Naive thymus-derived CD8-positive, alpha-beta T cell (primary cell): Measurements from ENCODE around the gene BABAM1. TPM values are rescaled to one million over a fixed set of nuclear protein-coding genes. Genes with fewer than 3 reads are reported as not detected.

ENCODE experiments used
- ATAC-seq, 2 donors: fragments of 150-1000 bp; cut with Tn5 transposase in 1 of 2; sonication (Bioruptor Pico), chemical (Tn5 transposase) in 1 of 2; 1 replicate in 1 of 2; 2 replicates in 1 of 2; pipeline ENCODE4 v1.10.0; 2021; ENCODE audit warnings: mild to moderate bottlenecking in 2 of 2, moderate library complexity in 2 of 2
- POLR2A ChIA-PET: fragments of 350-600 bp; sonication (Branson Sonifier 250); formaldehyde crosslinking; loops from one replicate; lab custom pipeline; 2021; ENCODE audit warnings: antibody characterized with exemption; lab: Charles Lee
- DNase-seq, 10 donors: peaks; one replicate each; pipeline versions ENCODE4 v3.0.0 to v3.0.0-alpha.2; 2020 to 2022
- H3K27ac Mint-ChIP-seq, 10 donors: one replicate each; pipeline ENCODE4 v1.8.0; 2020 to 2022; ENCODE audit warnings: mild to moderate bottlenecking in 10 of 10, mixed read lengths in 10 of 10, moderate library complexity in 4 of 10, inconsistent platforms in 1 of 10
- H3K27me3 Mint-ChIP-seq, 5 donors: one replicate each; pipeline ENCODE4 v1.8.0; 2021 to 2022; ENCODE audit warnings: mixed read lengths in 5 of 5
- H3K36me3 Mint-ChIP-seq, 3 donors: one replicate each; pipeline ENCODE4 v1.8.0; 2020 to 2022; ENCODE audit warnings: mixed read lengths in 3 of 3, mild to moderate bottlenecking in 2 of 3, inconsistent platforms in 1 of 3
- H3K4me1 Mint-ChIP-seq, 4 donors: one replicate each; pipeline ENCODE4 v1.8.0; 2021 to 2022; ENCODE audit warnings: mixed read lengths in 4 of 4
- H3K4me3 Mint-ChIP-seq, 10 donors: one replicate each; pipeline ENCODE4 v1.8.0; 2020 to 2022; ENCODE audit warnings: mild to moderate bottlenecking in 10 of 10, mixed read lengths in 10 of 10, moderate library complexity in 6 of 10, inconsistent platforms in 1 of 10
- H3K9me3 Mint-ChIP-seq, 9 donors: one replicate each; pipeline ENCODE4 v1.8.0; 2020 to 2022; ENCODE audit warnings: mixed read lengths in 9 of 9, mild to moderate bottlenecking in 3 of 9, inconsistent platforms in 1 of 9, moderate library complexity in 1 of 9
- polyA plus RNA-seq, 3 donors: library from polyadenylated mRNA; unstranded; fragments of 300-500 nt; fragmentation: Illumina TruSeq; gene quantifications; one replicate each; pipeline ENCODE4 v1.2.3, GENCODE V29; 2021
- total RNA-seq, 8 experiments: library from RNA in 2 of 8; stranded (reverse) in 2 of 8; gene quantifications; one replicate each; pipeline ENCODE4 v1.2.3 and lab custom pipeline; 2021 to 2026

The BABAM1 gene
- total and polyA plus RNA-seq, 5 experiments from 2014 or later: 102 to 106 (median 105) TPM

DNA sequence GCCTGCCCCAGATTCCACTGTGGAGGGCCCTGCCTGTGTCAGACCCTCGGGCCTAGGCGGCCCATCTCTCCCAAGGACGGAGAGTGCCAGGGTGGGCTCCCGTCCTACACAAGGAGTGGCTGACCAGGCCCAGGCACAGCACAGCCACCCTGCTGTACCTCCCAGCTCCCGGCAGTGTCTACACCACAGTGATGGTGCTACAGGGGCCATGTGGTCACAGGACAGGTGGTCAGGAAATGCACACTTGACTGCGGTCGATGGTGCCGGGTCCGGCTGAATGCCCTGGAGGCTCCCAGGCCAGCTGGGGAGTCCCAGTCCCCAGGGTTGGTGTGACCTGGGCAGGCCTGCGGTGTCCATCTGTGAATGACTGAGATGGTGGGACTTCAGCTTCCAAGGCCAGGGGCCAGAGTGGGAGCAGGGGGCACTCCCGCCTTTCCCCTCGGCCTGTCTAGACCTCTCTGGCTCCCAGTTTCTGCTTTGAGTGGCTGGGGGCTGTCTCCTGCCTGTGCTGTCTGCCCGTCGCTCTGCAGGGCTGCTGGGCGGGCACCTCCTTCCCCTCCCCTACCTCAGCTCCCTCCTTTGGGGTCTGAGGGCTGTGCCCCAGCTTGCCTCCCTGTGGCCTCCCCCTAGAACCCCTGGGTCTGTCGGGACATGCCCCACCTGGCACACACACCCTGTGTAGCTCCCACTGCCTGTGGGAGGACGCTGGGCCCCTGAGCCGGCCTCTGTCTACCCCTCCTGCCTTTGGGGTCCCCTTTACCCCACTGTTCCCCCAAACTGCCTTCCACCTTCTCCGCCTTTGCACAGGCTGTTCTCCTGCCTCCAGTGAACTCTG is 54.6 kb downstream of the BABAM1 start:
- no peak for ATAC-seq
- Mint-ChIP-seq H3K4me1 (peaks cover 1 to 14% (median 9%) of the 10 kb centered on the region in 4 donors), H3K4me3 (peak overlapping the region in 1 of 10 donors; percentile 26), H3K27ac (peak overlapping the region in 3 of 10 donors; percentile 38 to 73 (median 57)), H3K9me3 (no peaks in the 10 kb centered on the region), H3K36me3 (peaks cover 0 to 44% (median 3%) of the 10 kb centered on the region in 3 donors), H3K27me3 (no peaks in the 10 kb centered on the region)
- POLR2A ChIA-PET: interaction anchor here (0.6 to 1.2 kb wide), 6 partner anchors 8 to 24 kb away, joined by 3 to 4 read pairs (median 3); partner anchors contain the start of genes ANO8 and DDA1
- DNase-seq: no peak

DNA sequence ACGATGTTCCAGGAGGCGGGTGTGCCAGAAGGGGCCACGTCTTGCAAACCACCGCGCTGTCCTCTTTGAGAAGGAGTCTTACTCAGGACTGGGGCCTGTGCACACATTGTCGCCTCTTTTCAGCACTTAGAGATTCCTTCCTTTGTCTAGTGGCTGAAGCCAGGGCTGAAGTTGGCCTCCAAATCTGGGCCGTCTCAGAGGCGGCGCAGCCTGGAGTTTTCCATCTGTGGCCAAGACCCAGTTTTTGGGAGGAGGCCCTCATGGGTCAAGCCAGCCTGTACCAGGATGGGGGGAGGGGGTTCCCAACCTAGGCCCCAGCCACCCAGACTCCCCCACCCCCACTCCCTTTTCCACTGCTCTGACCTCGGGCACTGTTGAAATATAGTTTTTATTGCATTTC is 55.6 kb downstream of the BABAM1 start:
- no peaks in the 10 kb centered on the region for H3K27me3 Mint-ChIP-seq
- DNase-seq: no peak
- POLR2A ChIA-PET: interaction anchor here (1.2 kb wide), 2 partner anchors 9 to 11 kb away, joined by 3 read pairs; no protein-coding TSS in a partner anchor
- peaks cover 1 to 14% (median 12%) of the 10 kb centered on the region in 4 donors for H3K4me1 Mint-ChIP-seq
- peaks cover 0 to 35% (median 3%) of the 10 kb centered on the region in 3 donors for H3K36me3 Mint-ChIP-seq
- peak overlapping the region in 3 of 10 donors; percentile 40 to 88 (median 57) for H3K27ac Mint-ChIP-seq
- ATAC-seq: no peak
- peak overlapping the region in 6 of 10 donors; percentile 13 to 74 (median 64) for H3K4me3 Mint-ChIP-seq
- no peaks in the 10 kb centered on the region for H3K9me3 Mint-ChIP-seq

DNA sequence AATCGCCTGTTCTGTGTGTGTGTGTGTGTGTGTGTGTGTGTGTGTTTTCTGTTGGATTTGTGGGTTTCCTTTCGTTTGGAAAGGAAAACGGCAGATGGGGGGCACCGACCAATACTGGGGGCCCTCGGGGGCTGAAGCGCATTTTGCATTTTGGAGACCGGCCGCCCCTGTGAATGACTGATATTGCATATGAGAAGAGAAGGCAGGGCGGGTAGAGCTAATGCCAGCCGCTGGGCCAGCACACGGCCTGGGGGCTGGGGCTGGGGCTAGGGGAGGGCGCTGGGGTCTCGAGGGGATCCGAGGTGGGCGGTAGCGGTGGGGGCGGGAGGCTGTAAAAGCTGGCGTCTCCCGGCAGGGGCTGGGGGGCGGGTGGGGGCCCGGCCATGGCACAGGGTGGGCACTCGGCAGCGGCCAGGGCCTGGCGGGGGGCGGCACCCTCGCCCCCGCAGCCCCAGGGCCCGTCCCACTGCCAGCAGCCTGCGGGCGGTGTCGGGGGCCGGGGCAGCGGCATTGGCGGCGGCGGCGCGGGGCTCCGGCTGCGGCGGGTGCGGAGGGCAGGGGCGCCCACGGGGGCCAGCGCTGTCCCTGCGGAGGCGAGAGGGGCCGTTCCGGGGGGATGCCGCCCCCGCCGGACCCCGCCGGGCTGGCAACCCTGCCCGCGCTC is 56.2 kb downstream of the BABAM1 start:
- Mint-ChIP-seq H3K9me3 (no peaks in the 10 kb centered on the region), H3K4me3 (peak overlapping the region in 9 of 10 donors; percentile 5 to 74 (median 37)), H3K27me3 (no peaks in the 10 kb centered on the region), H3K4me1 (peaks cover 1 to 14% (median 12%) of the 10 kb centered on the region in 4 donors), H3K27ac (peak overlapping the region in 3 of 10 donors; percentile 42 to 88 (median 57)), H3K36me3 (peaks cover 0 to 30% (median 3%) of the 10 kb centered on the region in 3 donors)
- POLR2A ChIA-PET: interaction anchor here (0.6 to 1.8 kb wide), 4 partner anchors 10 to 98 kb away, joined by 3 to 8 read pairs (median 3); partner anchors contain the start of gene DDA1
- ATAC-seq: peak; percentile 16 to 31
- no peak for DNase-seq

DNA sequence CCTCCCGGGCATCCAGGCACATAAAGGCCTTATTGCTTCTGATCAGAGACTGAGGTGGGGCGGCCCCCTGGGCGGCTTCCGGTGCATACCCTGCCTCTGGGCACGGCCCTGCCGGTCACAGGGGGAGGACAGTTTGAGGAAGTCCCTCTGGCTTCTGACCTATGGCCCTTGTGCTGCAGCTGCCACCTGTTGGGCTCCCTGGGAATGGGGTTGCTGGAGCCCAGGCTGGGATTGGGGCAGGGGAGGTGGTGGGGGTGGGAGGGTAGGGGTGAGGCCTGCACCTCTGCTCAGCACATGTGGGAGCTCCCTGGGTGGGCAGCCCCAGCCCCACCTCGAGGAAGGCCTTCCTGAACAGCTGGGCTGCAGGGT is 56.7 kb downstream of the BABAM1 start:
- POLR2A ChIA-PET: interaction anchor here (1.8 kb wide), 1 partner anchor 15 kb away, joined by 8 read pairs; the partner anchor contains the start of gene DDA1

DNA sequence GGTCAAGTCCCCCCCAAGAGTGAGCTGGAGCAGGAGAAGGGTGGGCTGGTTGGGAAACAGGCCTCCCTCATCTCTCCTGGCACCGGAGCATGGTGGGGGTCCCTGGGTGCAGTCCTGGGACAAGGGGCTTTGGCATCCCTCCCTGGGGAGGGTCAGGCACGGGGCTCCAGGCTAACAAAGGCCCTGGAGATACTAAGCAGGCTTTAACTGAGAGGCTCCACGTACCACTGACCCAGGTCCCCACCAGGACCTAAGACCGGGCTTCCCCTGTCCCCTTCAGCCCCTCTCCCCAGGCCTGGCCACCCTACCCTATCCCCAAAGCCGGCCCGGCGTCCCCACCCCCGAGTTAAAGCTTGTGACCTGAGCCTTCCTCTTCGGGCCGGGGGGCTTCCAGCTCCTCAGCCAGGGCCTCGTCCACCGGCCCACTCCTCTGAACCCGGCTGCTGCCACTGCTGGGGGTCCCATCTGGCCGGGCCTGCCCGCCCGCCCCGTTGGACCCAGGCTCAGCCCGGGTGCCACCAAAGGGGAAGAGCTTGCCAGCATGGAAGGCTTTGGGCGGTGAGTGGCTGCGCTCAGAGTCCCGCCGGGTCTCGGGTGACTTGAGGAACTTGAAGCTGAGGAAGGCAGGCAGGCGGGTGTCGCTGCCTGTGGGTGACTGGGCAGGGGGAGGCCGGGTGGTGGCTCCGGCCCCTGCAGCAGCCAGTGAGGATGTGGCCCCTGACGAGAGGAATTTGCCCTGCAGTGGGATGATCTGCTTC is 57.3 kb downstream of the BABAM1 start:
- H3K9me3 Mint-ChIP-seq: no peaks in the 10 kb centered on the region
- H3K4me1 Mint-ChIP-seq: peaks cover 1 to 19% (median 12%) of the 10 kb centered on the region in 4 donors
- POLR2A ChIA-PET: interaction anchor here (0.6 to 1.8 kb wide), 5 partner anchors 9 to 1076 kb away, joined by 3 to 8 read pairs (median 3); partner anchors contain the start of genes ANO8, DDA1 and MRPL34
- H3K27ac Mint-ChIP-seq: no peak overlapping the region
- H3K4me3 Mint-ChIP-seq: no peak overlapping the region
- ATAC-seq (no peak), DNase-seq (no peak)
- peaks cover 0 to 23% (median 3%) of the 10 kb centered on the region in 3 donors for H3K36me3 Mint-ChIP-seq
- no peaks in the 10 kb centered on the region for H3K27me3 Mint-ChIP-seq

More for the DNA sequence above, 56.7 kb downstream of the BABAM1 start:
- DNase-seq (peak in 2 of 10 donors; percentile 24 to 67), ATAC-seq (peak; percentile 28 to 32)
- Mint-ChIP-seq H3K9me3 (no peaks in the 10 kb centered on the region), H3K36me3 (peaks cover 0 to 28% (median 3%) of the 10 kb centered on the region in 3 donors), H3K4me1 (peaks cover 1 to 15% (median 12%) of the 10 kb centered on the region in 4 donors), H3K27ac (peak overlapping the region in 1 of 10 donors; percentile 63), H3K4me3 (peak overlapping the region in 2 of 10 donors; percentile 47 to 58), H3K27me3 (no peaks in the 10 kb centered on the region)

DNA sequence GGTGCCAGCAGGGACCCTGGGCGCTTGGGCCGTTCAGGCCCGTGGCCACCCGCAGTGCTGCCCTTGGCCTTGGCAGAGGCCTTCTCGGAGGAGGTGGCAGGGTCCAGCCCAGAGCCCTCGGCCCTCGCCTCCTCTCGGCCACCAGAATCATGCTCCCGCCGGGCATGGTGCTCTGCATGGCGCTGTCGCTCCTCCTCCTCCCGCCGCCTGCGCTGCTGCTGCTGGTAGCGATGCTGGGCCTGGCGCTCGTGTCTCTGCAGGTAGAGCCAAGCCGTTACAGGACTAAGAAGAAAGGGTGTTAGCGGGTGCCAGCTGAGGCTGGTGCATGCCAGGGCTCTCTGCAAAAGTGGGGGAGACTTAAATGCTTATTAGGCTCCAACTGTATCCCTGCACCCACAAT is 57.9 kb downstream of the BABAM1 start:
- Mint-ChIP-seq H3K4me1 (peaks cover 1 to 25% (median 14%) of the 10 kb centered on the region in 4 donors), H3K9me3 (no peaks in the 10 kb centered on the region), H3K27ac (peak overlapping the region in 1 of 10 donors; percentile 15), H3K36me3 (peaks cover 0 to 17% (median 1%) of the 10 kb centered on the region in 3 donors), H3K27me3 (no peaks in the 10 kb centered on the region), H3K4me3 (no peak overlapping the region)
- ATAC-seq (no peak), DNase-seq (no peak)
- POLR2A ChIA-PET: interaction anchor here (0.6 to 1.8 kb wide), 5 partner anchors 8 to 1077 kb away, joined by 3 to 8 read pairs (median 3); partner anchors contain the start of genes ANO8, DDA1 and MRPL34

DNA sequence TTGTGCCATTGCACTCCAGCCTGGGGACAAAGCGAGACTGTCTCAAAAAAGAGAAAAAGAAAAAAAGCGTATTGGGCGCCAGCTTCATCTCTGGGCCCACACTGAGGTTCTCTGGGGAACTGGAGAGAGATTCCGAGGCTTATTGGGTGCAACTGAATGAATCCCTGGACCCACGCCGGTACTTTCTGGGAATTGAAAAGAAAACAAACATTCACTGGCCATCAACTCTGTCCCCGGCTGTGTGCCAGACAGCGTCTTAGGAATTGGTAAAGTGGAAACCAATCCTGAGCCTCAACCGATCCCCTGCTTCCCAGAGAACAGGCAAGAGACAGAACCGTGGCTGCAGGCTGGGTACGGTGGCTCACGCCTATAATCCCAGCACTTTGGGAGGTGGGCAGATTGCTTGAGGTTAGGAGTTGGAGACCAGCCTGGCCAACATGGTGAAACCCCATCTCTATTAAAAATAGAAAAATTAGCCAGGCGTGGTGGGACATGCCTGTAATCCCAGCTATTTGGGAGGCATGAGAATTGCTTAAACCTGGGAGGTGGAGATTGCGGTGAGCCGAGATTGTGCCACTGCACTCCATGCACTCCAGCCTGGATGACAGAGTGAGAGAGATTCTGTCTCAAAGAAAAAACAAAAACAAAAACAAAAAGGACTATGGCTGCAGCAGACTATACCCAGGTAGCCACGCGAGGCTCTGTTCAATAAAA is 58.8 kb downstream of the BABAM1 start:
- Mint-ChIP-seq H3K4me3 (no peak overlapping the region), H3K27me3 (no peaks in the 10 kb centered on the region), H3K9me3 (no peaks in the 10 kb centered on the region), H3K27ac (peak overlapping the region in 2 of 10 donors; percentile 18 to 29), H3K4me1 (peaks cover 7 to 30% (median 19%) of the 10 kb centered on the region in 4 donors), H3K36me3 (peaks cover 0 to 8% (median 0%) of the 10 kb centered on the region in 3 donors)
- DNase-seq (no peak), ATAC-seq (no peak)
- POLR2A ChIA-PET: interaction anchor here (0.6 to 3.2 kb wide), 3 partner anchors 16 to 494 kb away, joined by 4 to 19 read pairs (median 4); partner anchors contain the start of genes DDA1 and MRPL34

DNA sequence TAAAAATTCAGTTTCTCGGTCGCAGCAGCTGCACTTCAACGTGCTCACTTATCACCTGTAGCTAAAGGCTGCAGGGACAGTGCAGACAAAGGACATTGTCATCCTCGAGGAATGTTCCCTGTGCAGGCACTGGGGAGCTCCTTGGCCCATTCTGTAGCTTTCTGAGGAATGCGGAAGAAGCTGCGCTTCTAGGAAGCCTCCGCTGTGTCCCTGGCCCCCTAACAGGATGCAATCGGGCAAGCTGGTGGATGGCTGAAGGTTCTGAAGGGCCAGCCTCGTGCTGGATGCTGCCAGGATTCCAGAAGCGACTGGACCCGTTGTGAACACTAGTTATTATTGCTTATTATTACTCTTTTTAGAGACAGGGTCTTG is 59.3 kb downstream of the BABAM1 start:
- DNase-seq (no peak), ATAC-seq (no peak)
- Mint-ChIP-seq H3K9me3 (no peaks in the 10 kb centered on the region), H3K27ac (peak overlapping the region in 4 of 10 donors; percentile 18 to 73 (median 29)), H3K27me3 (no peaks in the 10 kb centered on the region), H3K36me3 (peaks cover 0 to 7% (median 0%) of the 10 kb centered on the region in 3 donors), H3K4me3 (peak overlapping the region in 6 of 10 donors; percentile 33 to 57 (median 45)), H3K4me1 (peaks cover 7 to 30% (median 19%) of the 10 kb centered on the region in 4 donors)
- POLR2A ChIA-PET: interaction anchor here (0.6 to 3.2 kb wide), 5 partner anchors 13 to 493 kb away, joined by 3 to 19 read pairs (median 4); partner anchors contain the start of genes DDA1 and MRPL34

DNA sequence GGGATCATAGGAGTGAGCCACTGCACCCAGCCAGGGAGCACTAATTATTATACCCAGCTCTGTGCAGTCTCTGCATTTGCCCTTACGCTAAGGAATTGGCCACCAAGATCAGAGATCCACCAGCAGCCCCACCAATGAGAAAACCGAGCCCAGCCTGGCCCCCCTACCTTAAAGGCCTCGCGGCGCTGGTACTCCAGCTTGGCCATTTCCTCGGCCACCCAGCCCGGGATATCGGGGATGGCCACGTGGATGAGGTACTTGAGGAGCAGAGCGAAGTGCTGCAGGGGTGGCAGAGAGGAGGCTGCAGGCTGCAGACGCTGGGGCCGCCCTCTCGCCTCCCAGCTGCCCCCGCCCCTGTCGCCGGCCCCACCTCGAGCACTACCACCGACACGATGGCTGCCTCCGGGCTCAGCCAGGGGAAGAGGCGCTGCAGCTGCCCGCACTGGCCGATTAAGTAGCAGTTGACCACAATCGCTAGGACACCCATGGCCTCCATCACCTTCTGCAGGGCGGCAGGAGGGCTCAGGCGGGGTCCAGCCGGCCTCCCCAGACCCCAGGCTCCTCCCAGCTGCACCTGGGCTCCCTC is 59.9 kb downstream of the BABAM1 start:
- ATAC-seq: no peak
- DNase-seq: no peak
- H3K27me3 Mint-ChIP-seq: no peaks in the 10 kb centered on the region
- H3K4me1 Mint-ChIP-seq: peaks cover 7 to 28% (median 19%) of the 10 kb centered on the region in 4 donors
- H3K4me3 Mint-ChIP-seq: peak overlapping the region in 8 of 10 donors; percentile 12 to 87 (median 45)
- peak overlapping the region in 3 of 10 donors; percentile 29 to 73 (median 58) for H3K27ac Mint-ChIP-seq
- POLR2A ChIA-PET: interaction anchor here (0.6 to 3.2 kb wide), 7 partner anchors 13 to 493 kb away, joined by 3 to 19 read pairs (median 4); partner anchors contain the start of genes DDA1, MRPL34 and PGLS
- H3K36me3 Mint-ChIP-seq: peaks cover 0 to 6% (median 0%) of the 10 kb centered on the region in 3 donors
- H3K9me3 Mint-ChIP-seq: no peaks in the 10 kb centered on the region

DNA sequence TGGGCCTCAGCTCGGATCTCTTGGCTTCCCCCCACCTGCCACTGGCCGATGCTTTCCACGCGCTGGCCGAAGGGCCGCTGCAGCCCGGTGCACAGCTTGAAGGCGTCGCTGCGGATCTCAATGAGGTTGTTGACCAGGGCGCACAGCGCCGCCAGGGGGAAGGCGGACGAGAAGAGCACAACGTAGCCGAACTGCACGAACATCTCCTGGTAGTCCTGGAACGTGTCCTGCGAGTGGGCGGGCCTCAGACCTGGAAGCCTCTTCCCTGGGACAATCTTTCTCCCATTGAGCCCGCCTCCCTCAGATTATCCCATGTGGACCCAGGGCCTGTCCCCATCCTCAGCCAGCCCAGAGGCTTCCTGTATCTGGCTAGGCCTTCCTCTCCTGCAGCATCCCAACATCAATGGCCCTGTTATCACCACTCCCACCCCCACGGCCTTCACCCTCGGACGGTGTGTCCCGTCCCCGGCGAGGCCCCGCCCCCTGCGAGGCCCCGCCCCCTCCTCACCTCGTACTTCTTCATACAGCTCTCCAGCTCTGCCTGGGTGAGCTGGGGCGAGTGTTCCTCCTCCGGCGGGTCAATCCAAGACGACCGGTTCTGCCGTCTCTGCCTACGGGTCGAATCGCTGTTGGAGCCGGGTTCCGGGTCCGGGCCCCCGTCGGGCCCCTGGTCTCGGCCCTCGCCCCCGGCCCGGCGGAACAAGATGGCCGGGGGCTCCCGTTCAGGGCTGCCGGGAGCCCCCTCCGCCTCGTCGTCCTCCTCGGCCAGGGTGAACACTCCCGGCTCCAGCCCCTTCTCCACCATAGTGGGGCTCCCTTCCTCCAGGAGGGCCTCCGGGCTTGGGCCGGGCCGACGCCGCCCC is 60.6 kb downstream of the BABAM1 start:
- POLR2A ChIA-PET: interaction anchor here (0.6 to 3.2 kb wide), 10 partner anchors 14 to 184 kb away, joined by 3 to 19 read pairs (median 5); partner anchors contain the start of genes ABHD8, DDA1, MRPL34 and PGLS
- H3K27me3 Mint-ChIP-seq: no peaks in the 10 kb centered on the region

More for the DNA sequence above, 60.6 kb downstream of the BABAM1 start:
- peaks cover 6 to 27% (median 16%) of the 10 kb centered on the region in 4 donors for H3K4me1 Mint-ChIP-seq
- peak in 7 of 10 donors; percentile 40 to 80 (median 51) for DNase-seq
- peak overlapping the region; percentile 67 to 87 (median 81) for H3K4me3 Mint-ChIP-seq
- no peaks in the 10 kb centered on the region for H3K9me3 Mint-ChIP-seq
- no peaks in the 10 kb centered on the region for H3K36me3 Mint-ChIP-seq
- peak overlapping the region in 7 of 10 donors; percentile 41 to 93 (median 81) for H3K27ac Mint-ChIP-seq
- ATAC-seq: peak; percentile 64 to 67
